Measurements from ENCODE around the gene SVIL.

The SVIL gene, protein sequence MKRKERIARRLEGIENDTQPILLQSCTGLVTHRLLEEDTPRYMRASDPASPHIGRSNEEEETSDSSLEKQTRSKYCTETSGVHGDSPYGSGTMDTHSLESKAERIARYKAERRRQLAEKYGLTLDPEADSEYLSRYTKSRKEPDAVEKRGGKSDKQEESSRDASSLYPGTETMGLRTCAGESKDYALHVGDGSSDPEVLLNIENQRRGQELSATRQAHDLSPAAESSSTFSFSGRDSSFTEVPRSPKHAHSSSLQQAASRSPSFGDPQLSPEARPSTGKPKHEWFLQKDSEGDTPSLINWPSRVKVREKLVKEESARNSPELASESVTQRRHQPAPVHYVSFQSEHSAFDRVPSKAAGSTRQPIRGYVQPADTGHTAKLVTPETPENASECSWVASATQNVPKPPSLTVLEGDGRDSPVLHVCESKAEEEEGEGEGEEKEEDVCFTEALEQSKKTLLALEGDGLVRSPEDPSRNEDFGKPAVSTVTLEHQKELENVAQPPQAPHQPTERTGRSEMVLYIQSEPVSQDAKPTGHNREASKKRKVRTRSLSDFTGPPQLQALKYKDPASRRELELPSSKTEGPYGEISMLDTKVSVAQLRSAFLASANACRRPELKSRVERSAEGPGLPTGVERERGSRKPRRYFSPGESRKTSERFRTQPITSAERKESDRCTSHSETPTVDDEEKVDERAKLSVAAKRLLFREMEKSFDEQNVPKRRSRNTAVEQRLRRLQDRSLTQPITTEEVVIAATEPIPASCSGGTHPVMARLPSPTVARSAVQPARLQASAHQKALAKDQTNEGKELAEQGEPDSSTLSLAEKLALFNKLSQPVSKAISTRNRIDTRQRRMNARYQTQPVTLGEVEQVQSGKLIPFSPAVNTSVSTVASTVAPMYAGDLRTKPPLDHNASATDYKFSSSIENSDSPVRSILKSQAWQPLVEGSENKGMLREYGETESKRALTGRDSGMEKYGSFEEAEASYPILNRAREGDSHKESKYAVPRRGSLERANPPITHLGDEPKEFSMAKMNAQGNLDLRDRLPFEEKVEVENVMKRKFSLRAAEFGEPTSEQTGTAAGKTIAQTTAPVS (N-terminal part only)
- total RNA-seq, result 20.9 to 88.0 (median 41.3) reads per million in 9 experiments

DNA sequence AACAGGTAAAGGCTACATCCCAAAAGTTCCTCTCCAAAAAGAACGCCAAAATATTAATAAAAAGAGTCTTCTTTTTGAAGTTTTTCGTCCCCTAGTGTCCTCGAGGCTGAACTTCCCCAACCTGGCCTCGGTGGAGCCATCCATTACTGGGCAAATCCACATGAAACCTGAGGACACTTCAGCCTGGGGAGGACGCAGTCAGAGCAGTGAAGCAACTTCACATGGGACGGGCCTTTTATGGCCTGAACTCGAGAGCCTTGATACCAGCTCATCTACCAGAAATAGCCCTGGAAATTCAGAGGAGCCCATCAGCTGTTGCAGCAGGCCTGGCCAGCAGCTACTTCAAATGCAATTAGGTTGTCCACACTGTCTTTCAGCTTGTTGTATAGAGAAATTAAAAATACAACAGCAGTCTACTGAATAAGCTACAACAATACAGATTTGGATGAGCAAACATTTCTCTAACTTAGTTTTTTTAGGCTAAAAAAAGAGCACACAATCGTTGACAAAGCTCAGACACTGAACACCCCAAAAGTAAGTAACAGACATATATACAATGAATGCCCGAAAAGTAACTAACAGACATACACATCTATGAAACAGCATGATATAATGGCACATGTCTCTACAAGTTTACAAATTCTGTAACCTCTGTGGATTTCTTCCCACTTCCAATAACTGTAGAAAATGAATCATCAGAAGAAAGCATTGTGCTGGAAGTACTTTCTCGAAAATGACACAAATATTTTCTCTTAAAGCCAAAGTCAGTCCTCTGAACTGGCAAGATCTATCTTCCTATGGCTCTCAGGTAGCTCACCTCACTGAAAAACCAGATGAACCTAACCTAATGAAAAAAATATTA, at the start of gene SVIL:
Gene SVIL (minus strand): TSS at position 208 of the 862 bp plus-strand sequence. CDS start 79,913 bp downstream, outside the sequence.
- H3K4me1 Mint-ChIP-seq (ENCODE audit: low read depth in 2 of 2), result peaks cover 34 to 39% of the 10 kb centered on the region in 2 donors
- no peak for ATAC-seq (replicated peaks)

DNA sequence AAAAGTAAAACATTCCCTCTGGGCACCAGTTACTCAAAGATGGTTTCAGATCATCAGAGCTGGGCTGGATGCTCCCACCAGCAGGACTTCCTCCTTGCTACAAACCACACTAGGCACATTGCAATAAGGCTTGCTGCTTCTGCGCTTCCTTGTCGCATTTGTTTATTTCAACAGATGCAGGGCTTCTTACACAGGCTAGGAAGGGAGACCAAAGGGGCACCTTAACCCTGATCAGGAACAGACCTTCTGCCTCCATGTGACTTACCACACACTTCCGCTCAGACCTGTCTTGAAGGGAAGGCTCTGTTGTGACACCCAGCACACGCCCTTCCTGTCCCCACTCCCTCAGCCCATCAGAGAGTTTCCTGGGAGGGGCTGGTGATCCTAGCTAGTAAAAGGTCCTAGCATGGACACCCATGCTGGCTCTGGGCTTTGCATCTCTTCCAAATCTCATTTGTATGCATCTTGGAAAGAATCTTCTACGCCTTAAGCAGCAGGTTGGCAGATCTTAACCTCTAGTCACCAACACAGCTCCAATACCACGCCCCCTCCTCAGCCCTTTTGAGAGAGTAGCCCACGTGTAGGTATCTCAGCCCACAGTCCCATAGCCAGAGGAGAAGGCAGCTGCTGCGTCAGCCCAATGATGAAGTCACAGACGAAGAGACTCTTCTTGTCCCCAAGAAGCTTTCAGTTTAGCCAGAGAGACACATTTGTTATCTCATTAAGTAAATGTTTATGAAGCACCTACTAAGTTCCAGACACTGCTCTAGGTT, 47.1 kb upstream of the SVIL start:
- DNase-seq (peak; percentile 53 to 56 (median 56)), ATAC-seq (replicated peaks) (peak; percentile 98)
- peak overlapping the region; percentile 93 to 95 for H3K27ac Mint-ChIP-seq
- H3K4me3 Mint-ChIP-seq, result peak overlapping the region; percentile 61 to 76
- peaks cover 3 to 7% of the 10 kb centered on the region in 2 donors for H3K9me3 Mint-ChIP-seq
- no peaks in the 10 kb centered on the region for H3K27me3 Mint-ChIP-seq
- peaks cover 9% of the 10 kb centered on the region for H3K36me3 Mint-ChIP-seq (ENCODE audit: insufficient read depth)
- H3K4me1 Mint-ChIP-seq (ENCODE audit: low read depth in 2 of 2), result peaks cover 61 to 76% of the 10 kb centered on the region in 2 donors

More for the DNA sequence above, at the start of gene SVIL:
- Mint-ChIP-seq H3K9me3 (no peaks in the 10 kb centered on the region), H3K27me3 (no peaks in the 10 kb centered on the region), H3K36me3 (ENCODE audit: insufficient read depth) (peaks cover 13% of the 10 kb centered on the region), H3K4me3 (peak within 1 kb of the TSS; percentile 75 to 81), H3K27ac (peak within 1 kb of the TSS; percentile 83 to 87)
- no peak for DNase-seq

DNA sequence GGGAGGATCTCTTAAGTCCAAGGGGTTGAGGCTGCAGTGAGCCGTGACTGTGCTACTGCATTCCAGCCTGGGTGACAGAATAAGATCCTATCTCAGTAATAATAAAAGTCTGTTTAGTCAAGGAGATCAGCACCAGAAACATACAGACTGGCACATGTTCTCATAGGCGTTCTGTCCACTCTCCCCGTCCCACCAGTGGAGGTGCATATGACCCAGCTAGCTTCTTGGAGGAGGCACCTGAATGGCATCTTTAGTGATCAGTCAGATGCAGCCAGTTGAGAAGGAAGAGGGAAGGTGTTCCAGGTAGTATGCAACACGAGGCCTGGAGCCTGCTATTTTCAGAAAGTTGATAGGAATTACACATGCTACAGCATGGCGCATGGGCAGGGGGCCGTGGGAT, 45.3 kb upstream of the SVIL start:
- Mint-ChIP-seq H3K36me3 (ENCODE audit: insufficient read depth) (peaks cover 8% of the 10 kb centered on the region), H3K27ac (peak overlapping the region; percentile 93 to 95), H3K9me3 (peaks cover 9 to 18% of the 10 kb centered on the region in 2 donors), H3K27me3 (no peaks in the 10 kb centered on the region), H3K4me3 (peak overlapping the region; percentile 61 to 76), H3K4me1 (ENCODE audit: low read depth in 2 of 2) (peaks cover 62 to 76% of the 10 kb centered on the region in 2 donors)
- no peak for DNase-seq
- no peak for ATAC-seq (replicated peaks)

DNA sequence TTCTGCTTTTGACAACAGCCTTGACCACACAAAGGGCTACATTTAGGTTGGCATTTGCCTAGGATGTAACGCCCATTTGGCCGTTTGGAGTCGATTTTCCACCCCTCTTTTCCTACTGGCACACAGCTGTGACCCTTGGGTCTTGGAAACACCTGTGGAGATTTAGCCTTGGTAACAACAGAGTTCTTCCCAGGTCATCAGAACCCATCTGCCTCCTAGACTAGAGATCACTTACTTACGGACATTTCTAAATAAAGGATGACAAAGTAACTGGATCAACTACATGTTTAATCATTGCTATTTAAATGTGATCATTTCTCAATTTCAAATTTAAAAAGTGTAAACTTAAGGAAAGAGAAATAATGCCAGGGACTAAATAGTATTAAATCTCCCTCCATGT, 42.0 kb upstream of the SVIL start:
- Mint-ChIP-seq H3K36me3 (ENCODE audit: insufficient read depth) (peaks cover 2% of the 10 kb centered on the region), H3K9me3 (peaks cover 7 to 11% of the 10 kb centered on the region in 2 donors), H3K27ac (no peak overlapping the region), H3K4me3 (no peak overlapping the region), H3K27me3 (no peaks in the 10 kb centered on the region), H3K4me1 (ENCODE audit: low read depth in 2 of 2) (peaks cover 40 to 44% of the 10 kb centered on the region in 2 donors)
- DNase-seq (no peak), ATAC-seq (replicated peaks) (no peak)

DNA sequence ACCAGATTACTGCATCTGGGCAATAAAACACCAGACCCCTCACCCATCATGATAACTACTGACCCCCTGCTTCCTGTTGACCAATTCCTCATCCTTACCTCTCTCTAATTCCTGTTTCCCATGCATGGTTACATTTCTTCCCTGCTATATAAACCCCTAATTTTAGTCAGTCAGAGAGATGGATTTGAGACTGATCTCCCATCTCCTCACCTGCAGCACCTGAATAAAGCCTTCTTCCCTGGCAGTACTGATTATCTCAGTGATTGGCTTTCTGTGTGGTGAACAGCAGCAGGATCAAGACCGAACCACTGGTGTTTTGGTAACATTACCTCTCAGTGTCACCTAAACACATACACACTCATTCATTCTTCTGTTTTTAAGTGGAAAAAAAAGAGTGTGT, 41.2 kb upstream of the SVIL start:
- Mint-ChIP-seq H3K27ac (no peak overlapping the region), H3K9me3 (peaks cover 7 to 11% of the 10 kb centered on the region in 2 donors), H3K27me3 (no peaks in the 10 kb centered on the region), H3K4me3 (no peak overlapping the region), H3K36me3 (ENCODE audit: insufficient read depth) (no peaks in the 10 kb centered on the region), H3K4me1 (ENCODE audit: low read depth in 2 of 2) (peaks cover 34 to 37% of the 10 kb centered on the region in 2 donors)
- DNase-seq, result no peak
- no peak for ATAC-seq (replicated peaks)

DNA sequence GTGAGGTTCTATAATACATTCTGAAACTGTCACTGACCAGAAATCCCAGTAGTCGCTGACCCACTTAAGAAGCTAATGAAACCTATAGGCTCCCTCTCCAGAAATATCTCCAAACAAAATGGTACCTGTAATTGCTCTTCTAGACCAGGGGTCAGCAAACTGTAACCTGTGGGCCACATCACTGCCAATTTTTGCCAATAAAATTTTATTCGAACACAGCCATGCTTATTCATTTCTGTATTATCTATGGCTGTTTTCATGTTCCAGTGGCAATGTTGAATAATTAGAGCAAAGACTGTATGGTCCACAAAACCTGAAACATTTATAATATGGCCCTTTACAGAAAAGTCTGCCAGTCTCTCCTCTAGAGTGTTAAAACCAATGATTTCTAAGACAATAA, 37.2 kb upstream of the SVIL start:
- Mint-ChIP-seq H3K27ac (no peak overlapping the region), H3K9me3 (peaks cover 7 to 11% of the 10 kb centered on the region in 2 donors), H3K36me3 (ENCODE audit: insufficient read depth) (no peaks in the 10 kb centered on the region), H3K27me3 (no peaks in the 10 kb centered on the region), H3K4me3 (no peak overlapping the region), H3K4me1 (ENCODE audit: low read depth in 2 of 2) (peaks cover 16 to 20% of the 10 kb centered on the region in 2 donors)
- DNase-seq, result no peak
- no peak for ATAC-seq (replicated peaks)

DNA sequence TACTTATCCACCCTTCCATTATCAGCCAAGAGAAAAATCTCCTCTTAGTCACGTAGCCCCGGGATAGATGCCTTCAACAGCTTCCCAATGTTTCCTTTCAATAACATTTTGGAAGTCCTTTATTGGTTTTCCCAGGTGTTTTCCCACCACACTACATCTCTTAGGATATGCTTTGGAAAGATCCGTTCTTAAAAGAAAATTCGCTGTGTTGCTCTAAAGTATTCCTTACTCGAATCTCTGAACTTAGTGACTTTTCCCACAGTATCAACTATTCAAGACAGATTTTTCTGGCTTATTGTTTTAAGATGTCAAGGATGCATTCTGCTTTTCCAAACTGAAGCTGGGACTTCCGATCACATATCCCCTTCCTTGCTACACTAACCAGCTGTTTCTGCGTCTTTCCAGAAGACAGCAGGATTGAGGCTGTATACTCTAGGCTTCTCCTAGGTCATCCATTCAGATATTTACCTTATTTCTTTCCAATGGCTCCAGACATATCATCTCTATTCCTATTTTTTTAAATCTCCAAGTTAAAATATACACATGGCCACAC, 36.5 kb upstream of the SVIL start:
- peaks cover 16 to 19% of the 10 kb centered on the region in 2 donors for H3K4me1 Mint-ChIP-seq (ENCODE audit: low read depth in 2 of 2)
- H3K27ac Mint-ChIP-seq, result no peak overlapping the region
- H3K36me3 Mint-ChIP-seq (ENCODE audit: insufficient read depth), result no peaks in the 10 kb centered on the region
- ATAC-seq (replicated peaks) (no peak), DNase-seq (no peak)
- H3K9me3 Mint-ChIP-seq, result peaks cover 7 to 9% of the 10 kb centered on the region in 2 donors
- no peak overlapping the region for H3K4me3 Mint-ChIP-seq
- no peaks in the 10 kb centered on the region for H3K27me3 Mint-ChIP-seq

DNA sequence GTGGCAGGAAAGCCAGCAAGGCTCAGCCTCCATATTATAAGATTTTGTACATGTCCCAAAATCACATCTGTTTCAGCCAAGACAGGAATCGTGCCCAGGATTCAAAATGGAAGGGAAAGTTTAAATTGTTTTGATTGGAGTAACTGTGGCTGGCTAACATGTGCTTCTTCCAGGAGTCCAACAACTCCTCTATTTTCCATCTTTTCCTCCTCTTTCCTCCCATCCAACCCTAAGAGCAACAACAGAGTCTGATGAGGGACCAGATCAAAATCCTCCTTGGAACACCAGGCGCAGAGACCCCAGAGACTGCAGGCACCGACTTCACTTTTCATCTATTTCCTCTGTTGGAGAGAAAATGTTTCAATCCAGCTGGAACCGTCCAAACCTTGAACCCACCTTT, 36.0 kb upstream of the SVIL start:
- Mint-ChIP-seq H3K36me3 (ENCODE audit: insufficient read depth) (no peaks in the 10 kb centered on the region), H3K27me3 (no peaks in the 10 kb centered on the region), H3K4me3 (no peak overlapping the region), H3K4me1 (ENCODE audit: low read depth in 2 of 2) (peaks cover 13% of the 10 kb centered on the region in 2 donors), H3K9me3 (peaks cover 2 to 4% of the 10 kb centered on the region in 2 donors), H3K27ac (no peak overlapping the region)
- ATAC-seq (replicated peaks), result no peak
- DNase-seq, result no peak

DNA sequence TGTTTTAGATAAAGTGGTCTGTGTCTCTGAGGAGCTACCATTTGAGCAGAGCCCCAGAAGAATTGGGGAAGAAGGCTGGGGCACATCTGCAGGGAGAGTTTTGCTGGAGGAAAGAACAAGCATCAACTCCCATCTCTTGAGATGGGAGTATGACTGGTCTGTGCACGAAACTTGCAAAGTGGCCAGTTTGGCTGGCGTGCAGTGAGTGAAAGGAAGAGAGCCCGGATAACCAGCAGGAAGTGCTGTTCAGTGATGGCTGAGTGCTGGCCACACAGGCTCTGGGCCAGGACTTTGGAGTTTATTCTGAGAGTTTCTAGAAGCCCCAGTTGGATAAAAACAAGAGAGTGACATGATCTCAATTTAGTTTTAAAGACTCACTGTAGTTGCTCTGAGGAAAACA, 34.4 kb upstream of the SVIL start:
- Mint-ChIP-seq H3K4me1 (ENCODE audit: low read depth in 2 of 2) (peaks cover 6 to 9% of the 10 kb centered on the region in 2 donors), H3K27me3 (no peaks in the 10 kb centered on the region), H3K4me3 (no peak overlapping the region), H3K27ac (peak overlapping the region in 1 of 2 donors; percentile 18), H3K9me3 (no peaks in the 10 kb centered on the region), H3K36me3 (ENCODE audit: insufficient read depth) (no peaks in the 10 kb centered on the region)
- DNase-seq (no peak), ATAC-seq (replicated peaks) (no peak)

DNA sequence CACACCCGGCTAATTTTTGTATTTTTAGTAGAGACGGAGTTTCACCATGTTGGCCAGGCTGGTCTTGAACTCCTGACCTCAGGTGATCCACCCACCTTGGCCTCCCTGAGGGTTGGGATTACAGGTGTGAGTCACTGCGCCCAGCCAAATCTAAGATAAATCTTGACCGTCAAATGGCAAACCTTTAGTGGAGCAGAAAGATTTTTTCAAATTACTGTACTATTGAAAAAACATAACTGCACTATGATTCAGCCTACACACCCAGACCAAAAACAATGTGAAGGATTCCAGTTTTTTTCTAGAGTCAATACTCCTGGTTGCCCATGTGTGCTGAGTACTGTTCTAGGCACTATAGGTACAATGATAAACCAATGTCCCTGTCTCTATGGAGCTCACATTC, 33.9 kb upstream of the SVIL start:
- no peak for DNase-seq
- Mint-ChIP-seq H3K4me1 (ENCODE audit: low read depth in 2 of 2) (peaks cover 6 to 9% of the 10 kb centered on the region in 2 donors), H3K27ac (peak overlapping the region in 1 of 2 donors; percentile 18), H3K9me3 (no peaks in the 10 kb centered on the region), H3K36me3 (ENCODE audit: insufficient read depth) (no peaks in the 10 kb centered on the region), H3K4me3 (no peak overlapping the region), H3K27me3 (no peaks in the 10 kb centered on the region)
- no peak for ATAC-seq (replicated peaks)

DNA sequence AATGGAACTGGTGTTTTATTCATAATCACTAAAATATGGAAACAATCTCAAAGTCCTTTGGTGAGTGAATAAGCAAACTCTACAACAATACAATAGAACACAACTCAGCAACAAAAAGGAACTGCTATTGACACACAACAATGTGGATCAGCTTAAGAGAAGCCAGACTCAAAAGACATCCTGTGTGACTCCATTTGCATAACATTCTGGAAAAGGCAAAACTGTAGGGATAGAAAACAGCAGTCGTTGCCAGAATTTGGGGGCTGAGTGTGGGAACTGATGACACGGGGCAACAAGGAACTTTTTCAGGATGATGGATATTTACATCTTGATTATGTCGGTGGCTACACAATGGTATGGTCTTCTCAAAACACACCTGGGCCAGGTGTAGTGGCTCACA, 32.4 kb upstream of the SVIL start:
- ATAC-seq (replicated peaks) (no peak), DNase-seq (no peak)
- Mint-ChIP-seq H3K36me3 (ENCODE audit: insufficient read depth) (no peaks in the 10 kb centered on the region), H3K27ac (no peak overlapping the region), H3K4me1 (ENCODE audit: low read depth in 2 of 2) (peaks cover 6 to 8% of the 10 kb centered on the region in 2 donors), H3K4me3 (no peak overlapping the region), H3K9me3 (no peaks in the 10 kb centered on the region), H3K27me3 (no peaks in the 10 kb centered on the region)

DNA sequence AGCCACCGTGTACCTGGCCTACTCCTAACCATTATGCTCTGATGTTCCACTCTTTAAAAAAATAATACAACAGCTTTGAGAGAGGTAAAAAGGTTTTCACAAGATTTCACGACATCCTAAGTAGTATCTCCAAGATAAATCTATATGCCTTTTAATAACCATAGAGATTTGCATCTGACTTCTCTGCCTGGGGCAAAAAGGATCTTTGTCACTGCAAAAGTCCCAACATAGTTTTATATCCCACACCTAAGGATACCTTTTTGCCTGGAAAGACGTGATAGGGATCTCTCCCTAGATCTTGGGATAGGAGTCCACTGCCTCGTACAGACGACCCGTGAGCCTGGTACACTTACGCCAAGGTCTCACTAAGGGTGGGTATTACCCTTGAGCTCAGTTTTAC, 31.4 kb upstream of the SVIL start:
- peaks cover 7 to 10% of the 10 kb centered on the region in 2 donors for H3K4me1 Mint-ChIP-seq (ENCODE audit: low read depth in 2 of 2)
- H3K27ac Mint-ChIP-seq, result peak overlapping the region in 1 of 2 donors; percentile 29
- no peaks in the 10 kb centered on the region for H3K36me3 Mint-ChIP-seq (ENCODE audit: insufficient read depth)
- ATAC-seq (replicated peaks) (no peak), DNase-seq (no peak)
- H3K9me3 Mint-ChIP-seq, result no peaks in the 10 kb centered on the region
- H3K4me3 Mint-ChIP-seq, result no peak overlapping the region
- no peaks in the 10 kb centered on the region for H3K27me3 Mint-ChIP-seq

Measured in effector memory CD8-positive, alpha-beta T cell (primary cell).